ENCODE measurements around the gene CLINT1. TPM values are rescaled to one million over a fixed set of nuclear protein-coding genes. Genes with fewer than 3 reads are reported as not detected.

CLINT1 gene
- total RNA-seq = 84.6 TPM
- long read RNA-seq, transcript CLINT1-208 (2 exons, 2,905 nt) = minor isoform, 5 of 330 reads
- long read RNA-seq, transcript CLINT1-207 (12 exons, 2,346 nt) = major isoform, 144 of 330 reads
- long read RNA-seq, transcript CLINT1-201 (12 exons, 3,440 nt) = minor isoform, 138 of 330 reads
- long read RNA-seq, partial matches to known transcripts = 1 of 330 reads
- long read RNA-seq, other reads (novel, unspliced or antisense) = 36 of 330 reads

- Histone ChIP-seq H3K36me3 (no peaks in the 10 kb centered on the region), H3K4me3 (peak within 1 kb of the TSS; percentile 92), H3K27ac (peak within 1 kb of the TSS; percentile 91), H3K27me3 (no peaks in the 10 kb centered on the region), H3K9me3 (no peaks in the 10 kb centered on the region), H3K4me1 (peaks cover 26% of the 10 kb centered on the region)
- TF ChIP-seq, protein P1, sequence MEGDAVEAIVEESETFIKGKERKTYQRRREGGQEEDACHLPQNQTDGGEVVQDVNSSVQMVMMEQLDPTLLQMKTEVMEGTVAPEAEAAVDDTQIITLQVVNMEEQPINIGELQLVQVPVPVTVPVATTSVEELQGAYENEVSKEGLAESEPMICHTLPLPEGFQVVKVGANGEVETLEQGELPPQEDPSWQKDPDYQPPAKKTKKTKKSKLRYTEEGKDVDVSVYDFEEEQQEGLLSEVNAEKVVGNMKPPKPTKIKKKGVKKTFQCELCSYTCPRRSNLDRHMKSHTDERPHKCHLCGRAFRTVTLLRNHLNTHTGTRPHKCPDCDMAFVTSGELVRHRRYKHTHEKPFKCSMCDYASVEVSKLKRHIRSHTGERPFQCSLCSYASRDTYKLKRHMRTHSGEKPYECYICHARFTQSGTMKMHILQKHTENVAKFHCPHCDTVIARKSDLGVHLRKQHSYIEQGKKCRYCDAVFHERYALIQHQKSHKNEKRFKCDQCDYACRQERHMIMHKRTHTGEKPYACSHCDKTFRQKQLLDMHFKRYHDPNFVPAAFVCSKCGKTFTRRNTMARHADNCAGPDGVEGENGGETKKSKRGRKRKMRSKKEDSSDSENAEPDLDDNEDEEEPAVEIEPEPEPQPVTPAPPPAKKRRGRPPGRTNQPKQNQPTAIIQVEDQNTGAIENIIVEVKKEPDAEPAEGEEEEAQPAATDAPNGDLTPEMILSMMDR (IDR thresholded peaks at IDR 0.05) = no peak
- DNase-seq = peak; percentile 97
- intact Hi-C loops (cut with DNase I) = no loop called here
- peak; percentile 98 for ATAC-seq
Observed at GRCh38 chr5:157858527-157859226, at the start of gene CLINT1. TSS of gene CLINT1 (minus strand) at chr5:157859145. CDS start at chr5:157858970, 175 bp downstream.

GRCh38 chr5:157908459-157908858 is 49.5 kb upstream of the CLINT1 start:
- Histone ChIP-seq H3K27me3 (no peaks in the 10 kb centered on the region), H3K4me1 (peaks cover 10% of the 10 kb centered on the region), H3K4me3 (no peak overlapping the region), H3K9me3 (no peaks in the 10 kb centered on the region), H3K27ac (no peak overlapping the region), H3K36me3 (no peaks in the 10 kb centered on the region)
- TF ChIP-seq, protein P1 (IDR thresholded peaks at IDR 0.05) = no peak
- intact Hi-C loops (cut with DNase I) = no loop called here
- no peak for ATAC-seq
- no peak for DNase-seq

- ATAC-seq (no peak), DNase-seq (no peak)
- TF ChIP-seq, protein P1 (IDR thresholded peaks at IDR 0.05) = no peak
- intact Hi-C loops (cut with DNase I) = no loop called here
- Histone ChIP-seq H3K4me1 (no peaks in the 10 kb centered on the region), H3K27me3 (no peaks in the 10 kb centered on the region), H3K36me3 (no peaks in the 10 kb centered on the region), H3K9me3 (no peaks in the 10 kb centered on the region), H3K4me3 (no peak overlapping the region), H3K27ac (no peak overlapping the region)
Observed at GRCh38 chr5:157907479-157907878, 48.5 kb upstream of the CLINT1 start.

GRCh38 chr5:157903117-157903450 is 44.1 kb upstream of the CLINT1 start:
- Histone ChIP-seq H3K36me3 (no peaks in the 10 kb centered on the region), H3K27ac (no peak overlapping the region), H3K4me3 (no peak overlapping the region), H3K9me3 (no peaks in the 10 kb centered on the region), H3K4me1 (no peaks in the 10 kb centered on the region), H3K27me3 (no peaks in the 10 kb centered on the region)
- DNase-seq (no peak), ATAC-seq (no peak)
- TF ChIP-seq, protein P1 (IDR thresholded peaks at IDR 0.05) = no peak
- intact Hi-C loops (cut with DNase I) = no loop called here

DNA sequence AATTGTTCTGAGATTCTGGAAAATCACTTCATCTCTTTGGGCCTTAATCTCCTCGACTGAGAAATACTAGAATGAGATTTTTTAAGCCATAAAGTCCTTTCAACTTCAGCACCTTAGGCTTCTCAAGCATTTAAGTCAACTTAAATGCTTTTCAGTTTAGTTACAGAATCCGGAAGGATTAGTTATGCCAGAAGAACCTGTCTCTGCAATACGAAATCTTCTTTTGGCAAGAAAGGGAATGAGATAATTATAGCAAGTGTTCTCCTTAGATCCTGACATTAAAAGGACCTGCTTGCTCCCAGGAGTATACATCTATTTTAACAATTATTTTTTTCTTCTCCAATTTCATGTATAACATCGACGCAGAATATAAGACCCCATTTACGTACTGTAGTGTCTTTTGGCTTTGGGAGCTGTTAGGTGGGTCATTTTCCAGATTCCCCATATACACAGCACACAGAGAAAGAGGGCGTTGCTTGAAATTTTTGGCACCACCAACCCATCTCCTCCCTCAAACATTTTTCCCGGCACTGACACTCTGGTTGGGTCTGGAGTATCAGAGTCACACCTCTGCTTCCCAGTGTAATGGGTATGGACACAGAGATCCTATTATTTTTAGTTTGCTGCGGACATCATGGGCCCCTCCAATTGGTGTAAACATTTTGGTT is 43.6 kb upstream of the CLINT1 start:
- Histone ChIP-seq H3K27me3 (no peaks in the 10 kb centered on the region), H3K4me1 (no peaks in the 10 kb centered on the region), H3K4me3 (no peak overlapping the region), H3K27ac (no peak overlapping the region), H3K9me3 (no peaks in the 10 kb centered on the region), H3K36me3 (no peaks in the 10 kb centered on the region)
- no peak for DNase-seq
- intact Hi-C loops (cut with DNase I) = no loop called here
- TF ChIP-seq, protein P1 (IDR thresholded peaks at IDR 0.05) = no peak
- no peak for ATAC-seq

Data from upper lobe of right lung (tissue), 1 donor.